OCI-LY1 (cell line): Measurements from ENCODE around the gene TBPL2.

ENCODE experiments used
- CTCF ChIP-seq: fragments of 200-600 bp; sonication (generic), shearing (Covaris generic); IDR thresholded peaks from 2 replicates; pipeline ENCODE4 v1.5.1; 2017; ENCODE audit warnings: mild to moderate bottlenecking, antibody characterized with exemption, low read length, moderate library complexity, mixed read lengths
- EZH2 ChIP-seq: fragments of 200-600 bp; sonication (generic), shearing (Covaris generic); IDR thresholded peaks from 2 replicates; pipeline ENCODE4 v1.8.0; 2017; ENCODE audit warnings: borderline replicate concordance, mixed run types, mild to moderate bottlenecking, antibody characterized with exemption, low read length, moderate library complexity, mixed read lengths

GRCh38 chr14:55404173-55404854 is 36.1 kb downstream of the TBPL2 start:
- TF ChIP-seq CTCF = no peak
- TF ChIP-seq EZH2 = no peak
